DMS53 treated with DMSO at 0.1 percent for 48 hours (cell line): ENCODE results near the gene ADAM12.

Experiments
- DNase-seq: peaks from one replicate; lab custom pipeline; 2025; ENCODE audit not compliant: unreplicated experiment; lab: John Stamatoyannopoulos, UW

The ADAM12 gene

GRCh38 chr10:126155528-126155927 is 232.7 kb downstream of the ADAM12 start:
- DNase-seq = no peak

- no peak for DNase-seq
Measured at GRCh38 chr10:126153711-126154628, 234.3 kb downstream of the ADAM12 start.

- no peak for DNase-seq
Measured at GRCh38 chr10:126147866-126148587, 240.2 kb downstream of the ADAM12 start.

GRCh38 chr10:126146771-126147170 is 241.5 kb downstream of the ADAM12 start:
- DNase-seq = no peak

GRCh38 chr10:126143117-126143516 is 245.2 kb downstream of the ADAM12 start:
- DNase-seq = no peak

GRCh38 chr10:126140746-126141273 is 247.5 kb downstream of the ADAM12 start:
- DNase-seq = no peak

GRCh38 chr10:126137562-126138221 is 250.6 kb downstream of the ADAM12 start:
- DNase-seq = no peak

- DNase-seq = no peak
Measured at GRCh38 chr10:126135941-126136595, 252.2 kb downstream of the ADAM12 start.

GRCh38 chr10:126135177-126135576 is 253.1 kb downstream of the ADAM12 start:
- no peak for DNase-seq

GRCh38 chr10:126133906-126134656 is 254.2 kb downstream of the ADAM12 start:
- no peak for DNase-seq

GRCh38 chr10:126133082-126133620 is 255.1 kb downstream of the ADAM12 start:
- DNase-seq = no peak

- DNase-seq = no peak
Measured at GRCh38 chr10:126131341-126131740, 256.9 kb downstream of the ADAM12 start.

- DNase-seq = no peak
Measured at GRCh38 chr10:126130271-126130710, 258.0 kb downstream of the ADAM12 start.

GRCh38 chr10:126129026-126129425 is 259.3 kb downstream of the ADAM12 start:
- DNase-seq = no peak

- no peak for DNase-seq
Measured at GRCh38 chr10:126128581-126128980, 259.7 kb downstream of the ADAM12 start.

- no peak for DNase-seq
Measured at GRCh38 chr10:126127481-126128029, 260.7 kb downstream of the ADAM12 start.

- no peak for DNase-seq
Measured at GRCh38 chr10:126126866-126127265, 261.4 kb downstream of the ADAM12 start.

GRCh38 chr10:126126023-126126422 is 262.3 kb downstream of the ADAM12 start:
- no peak for DNase-seq

GRCh38 chr10:126124668-126125349 is 263.5 kb downstream of the ADAM12 start:
- DNase-seq = no peak
